Measurements from ENCODE around the gene SLC25A45. TPM values are rescaled to one million over a fixed set of nuclear protein-coding genes. Genes with fewer than 3 reads are reported as not detected.
"Not testable (repeated sequence)": the region's sequence is repeated elsewhere in the genome, so short reads cannot be mapped to it uniquely, and the experiment has no call there.

The SLC25A45 gene
- total RNA-seq, 1 donor from 2014 or later: 10.8 TPM

DNA sequence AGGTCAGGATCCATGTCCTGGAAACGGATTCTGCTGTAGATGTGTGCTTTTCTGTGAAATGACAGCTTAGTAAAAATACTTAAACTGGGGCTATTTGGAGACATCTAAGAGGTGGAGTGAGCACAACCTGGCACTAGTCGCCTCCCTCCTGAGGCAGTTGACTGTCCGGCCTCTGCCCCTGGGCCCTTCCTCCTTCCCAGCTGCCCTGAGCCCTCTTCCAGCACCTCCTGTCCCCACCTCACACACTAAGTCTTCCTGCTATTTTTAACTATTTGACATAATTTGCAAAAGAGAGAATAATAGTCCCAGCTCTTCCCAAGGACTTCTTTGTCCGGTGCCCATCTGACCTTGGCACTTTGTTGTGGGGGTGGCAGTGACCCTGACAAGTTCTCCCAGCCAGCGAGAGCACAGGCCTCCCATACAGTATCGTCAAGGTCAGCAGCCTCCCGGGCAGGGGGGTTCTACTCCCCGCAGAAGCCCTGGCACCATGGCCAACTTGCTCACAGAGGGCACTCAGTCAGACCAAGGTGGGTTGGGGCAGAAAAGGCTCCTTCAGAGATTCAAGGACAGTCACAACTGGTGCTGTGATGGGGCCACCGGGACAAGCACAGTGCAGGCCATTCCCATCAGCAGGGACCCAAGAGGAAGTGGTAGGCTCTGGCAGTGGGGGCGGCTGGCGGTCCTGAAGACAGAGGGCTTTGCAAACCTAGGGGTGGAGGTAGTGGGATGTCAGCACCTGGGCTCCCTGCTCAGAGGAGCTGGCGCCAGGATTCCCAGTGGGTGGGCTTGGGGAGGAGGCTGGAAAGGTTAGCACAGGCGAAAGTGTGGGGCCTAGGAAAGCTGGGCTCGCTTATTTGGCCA lies 34.6 kb upstream of the SLC25A45 start:
- peaks cover 67% of the 10 kb centered on the region for H3K4me1 Mint-ChIP-seq (ENCODE audit: unreplicated experiment)
- peak overlapping the region; percentile 72 for H3K4me3 Mint-ChIP-seq (ENCODE audit: unreplicated experiment)
- H3K27me3 Mint-ChIP-seq (ENCODE audit: unreplicated experiment): no peaks in the 10 kb centered on the region
- H3K27ac Mint-ChIP-seq (ENCODE audit: unreplicated experiment): peak overlapping the region; percentile 99
- peaks cover 2% of the 10 kb centered on the region for H3K36me3 Mint-ChIP-seq (ENCODE audit: unreplicated experiment)
- TF ChIP-seq, protein P1, sequence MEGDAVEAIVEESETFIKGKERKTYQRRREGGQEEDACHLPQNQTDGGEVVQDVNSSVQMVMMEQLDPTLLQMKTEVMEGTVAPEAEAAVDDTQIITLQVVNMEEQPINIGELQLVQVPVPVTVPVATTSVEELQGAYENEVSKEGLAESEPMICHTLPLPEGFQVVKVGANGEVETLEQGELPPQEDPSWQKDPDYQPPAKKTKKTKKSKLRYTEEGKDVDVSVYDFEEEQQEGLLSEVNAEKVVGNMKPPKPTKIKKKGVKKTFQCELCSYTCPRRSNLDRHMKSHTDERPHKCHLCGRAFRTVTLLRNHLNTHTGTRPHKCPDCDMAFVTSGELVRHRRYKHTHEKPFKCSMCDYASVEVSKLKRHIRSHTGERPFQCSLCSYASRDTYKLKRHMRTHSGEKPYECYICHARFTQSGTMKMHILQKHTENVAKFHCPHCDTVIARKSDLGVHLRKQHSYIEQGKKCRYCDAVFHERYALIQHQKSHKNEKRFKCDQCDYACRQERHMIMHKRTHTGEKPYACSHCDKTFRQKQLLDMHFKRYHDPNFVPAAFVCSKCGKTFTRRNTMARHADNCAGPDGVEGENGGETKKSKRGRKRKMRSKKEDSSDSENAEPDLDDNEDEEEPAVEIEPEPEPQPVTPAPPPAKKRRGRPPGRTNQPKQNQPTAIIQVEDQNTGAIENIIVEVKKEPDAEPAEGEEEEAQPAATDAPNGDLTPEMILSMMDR (IDR thresholded peaks at IDR 0.05): no peak
- no peaks in the 10 kb centered on the region for H3K9me3 Mint-ChIP-seq (ENCODE audit: unreplicated experiment)
- peak; percentile 82 for DNase-seq (ENCODE audit: extremely low spot score, unreplicated experiment)

DNA sequence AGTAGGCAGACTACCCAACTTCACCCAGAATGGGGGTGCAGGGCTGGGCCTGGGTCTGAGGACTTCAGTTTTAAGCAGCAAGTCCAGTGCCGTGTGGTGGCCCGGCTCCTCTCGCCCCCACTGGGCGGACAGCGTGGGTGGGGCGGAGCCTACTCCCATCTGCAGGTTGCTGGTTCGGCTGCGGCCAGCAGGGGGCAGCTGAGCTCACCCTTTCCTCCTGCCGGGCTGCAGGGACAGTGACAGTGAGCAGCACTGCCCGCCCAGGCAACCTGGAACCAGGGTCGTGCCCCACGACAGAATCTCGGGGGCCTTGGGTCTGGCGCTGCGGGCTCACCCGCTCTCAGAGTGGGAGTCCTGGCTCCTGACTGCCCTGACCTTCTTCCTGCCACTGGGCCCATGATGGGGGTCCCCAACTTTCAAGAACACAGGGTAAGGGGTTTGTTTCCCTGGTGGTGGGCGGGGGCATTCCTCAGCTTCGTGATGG lies 33.9 kb upstream of the SLC25A45 start:
- Mint-ChIP-seq H3K4me3 (ENCODE audit: unreplicated experiment) (peak overlapping the region; percentile 72), H3K4me1 (ENCODE audit: unreplicated experiment) (peaks cover 61% of the 10 kb centered on the region), H3K9me3 (ENCODE audit: unreplicated experiment) (no peaks in the 10 kb centered on the region), H3K27me3 (ENCODE audit: unreplicated experiment) (no peaks in the 10 kb centered on the region), H3K36me3 (ENCODE audit: unreplicated experiment) (peaks cover 2% of the 10 kb centered on the region), H3K27ac (ENCODE audit: unreplicated experiment) (peak overlapping the region; percentile 99)
- TF ChIP-seq, protein P1 (IDR thresholded peaks at IDR 0.05): peak; percentile 97
- DNase-seq (ENCODE audit: extremely low spot score, unreplicated experiment): peak; percentile 97

DNA sequence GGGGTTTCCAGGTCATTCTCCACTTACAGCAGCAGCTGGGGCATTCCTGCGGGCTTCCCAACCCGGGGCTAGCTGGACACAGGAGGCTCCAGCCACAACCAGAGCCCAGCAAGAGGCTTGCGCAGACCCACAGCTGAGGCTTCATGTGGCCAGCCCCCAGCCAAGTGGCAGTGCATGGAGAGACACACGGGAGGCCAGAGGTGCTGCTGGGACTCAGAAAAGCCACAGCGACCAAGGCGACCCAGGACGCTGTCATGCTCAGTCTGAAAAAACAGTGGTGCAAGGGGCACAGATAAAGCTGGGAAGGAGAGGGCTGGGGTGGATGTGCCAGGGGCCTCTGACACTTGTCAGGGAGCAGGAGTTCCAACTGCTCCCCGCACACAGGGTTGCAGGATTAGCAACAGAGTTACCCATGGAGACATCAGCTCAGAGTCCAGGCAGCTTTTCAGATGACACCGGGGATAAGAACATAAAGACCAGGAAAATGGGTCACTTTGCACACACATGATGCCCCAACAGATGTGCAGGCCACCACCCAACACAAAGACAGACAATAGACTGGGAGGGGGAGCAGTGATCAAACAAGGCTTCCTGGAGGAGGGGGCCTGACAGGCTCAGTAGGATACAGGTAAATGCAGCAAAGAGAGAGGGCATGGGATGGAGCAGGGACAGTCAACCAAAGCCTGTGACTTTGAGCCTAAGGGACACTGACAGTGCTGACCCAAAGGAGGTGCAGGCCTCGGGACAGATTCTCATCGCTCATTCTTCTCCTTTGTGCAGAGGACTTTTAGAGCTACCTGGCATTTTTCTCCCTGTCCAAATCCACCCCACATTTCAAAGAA lies 33.3 kb upstream of the SLC25A45 start:
- Mint-ChIP-seq H3K4me3 (ENCODE audit: unreplicated experiment) (peak overlapping the region; percentile 72), H3K9me3 (ENCODE audit: unreplicated experiment) (no peaks in the 10 kb centered on the region), H3K27me3 (ENCODE audit: unreplicated experiment) (no peaks in the 10 kb centered on the region), H3K36me3 (ENCODE audit: unreplicated experiment) (peaks cover 2% of the 10 kb centered on the region), H3K4me1 (ENCODE audit: unreplicated experiment) (peaks cover 54% of the 10 kb centered on the region), H3K27ac (ENCODE audit: unreplicated experiment) (peak overlapping the region; percentile 99)
- DNase-seq (ENCODE audit: extremely low spot score, unreplicated experiment): peak; percentile 80
- TF ChIP-seq, protein P1 (IDR thresholded peaks at IDR 0.05): no peak

DNA sequence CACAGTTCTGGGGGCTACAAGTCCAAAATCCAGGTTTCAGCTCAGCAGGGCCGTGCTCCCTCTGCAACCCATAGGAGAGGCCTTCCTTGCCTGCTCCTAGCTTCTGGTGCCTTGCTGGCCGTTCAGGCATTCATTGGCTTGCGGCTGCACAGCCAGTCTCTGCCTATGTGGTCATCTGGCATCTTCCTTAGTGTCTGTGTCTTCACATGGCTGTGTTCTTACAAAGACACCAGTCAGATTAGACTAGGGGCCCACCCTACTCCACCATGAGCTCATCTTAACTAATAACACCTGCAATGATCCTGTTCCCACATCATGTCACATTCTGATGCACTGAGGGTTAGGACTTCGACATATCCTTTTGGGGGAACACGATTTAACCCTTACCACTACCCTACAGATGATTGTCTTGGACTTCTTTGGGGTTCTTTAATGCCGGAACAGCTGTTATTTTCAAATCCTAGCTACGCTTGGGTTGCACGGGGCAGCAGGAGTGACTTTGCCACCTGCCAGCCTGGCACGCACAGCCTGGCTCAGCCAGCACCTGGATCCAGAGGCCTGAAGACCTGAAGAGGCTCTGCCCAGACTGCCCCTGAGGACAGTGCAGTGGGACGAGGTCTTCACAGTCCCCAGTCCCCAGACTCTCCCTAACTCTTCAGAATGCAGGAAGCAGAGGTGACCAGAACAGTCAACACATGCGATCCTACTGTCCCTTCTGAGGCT lies 32.5 kb upstream of the SLC25A45 start:
- TF ChIP-seq, protein P1 (IDR thresholded peaks at IDR 0.05): no peak
- DNase-seq (ENCODE audit: extremely low spot score, unreplicated experiment): no peak
- H3K4me1 Mint-ChIP-seq (ENCODE audit: unreplicated experiment): peaks cover 48% of the 10 kb centered on the region
- H3K4me3 Mint-ChIP-seq (ENCODE audit: unreplicated experiment): no peak overlapping the region
- peaks cover 2% of the 10 kb centered on the region for H3K36me3 Mint-ChIP-seq (ENCODE audit: unreplicated experiment)
- peak overlapping the region; percentile 99 for H3K27ac Mint-ChIP-seq (ENCODE audit: unreplicated experiment)
- no peaks in the 10 kb centered on the region for H3K27me3 Mint-ChIP-seq (ENCODE audit: unreplicated experiment)
- no peaks in the 10 kb centered on the region for H3K9me3 Mint-ChIP-seq (ENCODE audit: unreplicated experiment)

DNA sequence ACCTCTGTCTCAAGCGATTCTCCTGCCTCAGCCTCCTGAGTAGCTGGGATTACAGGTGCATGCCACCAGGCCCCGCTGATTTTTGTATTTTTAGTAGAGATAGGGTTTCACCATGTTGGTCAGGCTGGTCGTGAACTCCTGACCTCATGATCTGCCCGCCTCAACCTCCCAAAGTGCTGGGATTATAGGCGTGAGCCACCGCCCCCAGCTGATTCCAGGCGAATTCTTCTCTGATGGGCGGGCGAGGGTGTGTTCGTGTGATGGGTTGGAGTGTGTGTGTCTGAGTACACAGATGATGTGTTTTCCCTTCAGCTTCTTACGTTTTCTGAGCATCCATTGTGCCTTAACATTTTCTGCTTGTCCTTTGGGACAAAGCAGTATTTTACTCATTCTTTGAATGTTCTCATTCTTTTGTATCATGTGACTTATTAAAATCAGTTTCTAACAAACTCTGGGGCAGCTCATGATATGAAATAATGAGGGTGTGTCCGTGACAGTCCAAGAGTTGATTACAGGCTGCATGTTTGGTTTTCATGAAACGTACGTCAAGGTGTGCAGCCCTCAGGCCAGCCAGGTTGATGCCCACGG lies 30.7 kb upstream of the SLC25A45 start:
- not testable (repeated sequence) for H3K9me3 Mint-ChIP-seq (ENCODE audit: unreplicated experiment); H3K4me3 Mint-ChIP-seq (ENCODE audit: unreplicated experiment); DNase-seq (ENCODE audit: extremely low spot score, unreplicated experiment); H3K27me3 Mint-ChIP-seq (ENCODE audit: unreplicated experiment)
- H3K36me3 Mint-ChIP-seq (ENCODE audit: unreplicated experiment): peaks cover 14% of the 10 kb centered on the region
- H3K4me1 Mint-ChIP-seq (ENCODE audit: unreplicated experiment): peaks cover 30% of the 10 kb centered on the region
- peak overlapping the region; percentile 23 for H3K27ac Mint-ChIP-seq (ENCODE audit: unreplicated experiment)
